ENCODE results near the gene HNMT.

Gene HNMT

GRCh38 chr2:137945229-137945628 is 19.0 kb upstream of the HNMT start:
- no peak for TF ChIP-seq CTCF (IDR thresholded peaks at IDR 0.05; ENCODE audit: low read depth, low read length, missing control alignments)
- H3K4me3 ChIP-seq (ENCODE audit: low read depth, low read length): no peak overlapping the region
- DNase-seq (ENCODE audit: low read depth): no peak

GRCh38 chr2:137946227-137946626 is 18.0 kb upstream of the HNMT start:
- no peak overlapping the region for H3K4me3 ChIP-seq (ENCODE audit: low read depth, low read length)
- TF ChIP-seq CTCF (IDR thresholded peaks at IDR 0.05; ENCODE audit: low read depth, low read length, missing control alignments): no peak
- no peak for DNase-seq (ENCODE audit: low read depth)

- H3K4me3 ChIP-seq (ENCODE audit: low read depth, low read length): no peak overlapping the region
- TF ChIP-seq CTCF (IDR thresholded peaks at IDR 0.05; ENCODE audit: low read depth, low read length, missing control alignments): no peak
- DNase-seq (ENCODE audit: low read depth): no peak
These were observed 17.1 kb upstream of the HNMT start for GRCh38 chr2:137947032-137947727.

GRCh38 chr2:137947728-137948336 is 16.4 kb upstream of the HNMT start:
- no peak overlapping the region for H3K4me3 ChIP-seq (ENCODE audit: low read depth, low read length)
- peak; percentile 8 for DNase-seq (ENCODE audit: low read depth)
- TF ChIP-seq CTCF (IDR thresholded peaks at IDR 0.05; ENCODE audit: low read depth, low read length, missing control alignments): peak; percentile 50

GRCh38 chr2:137948894-137949293 is 15.4 kb upstream of the HNMT start:
- no peak for TF ChIP-seq CTCF (IDR thresholded peaks at IDR 0.05; ENCODE audit: low read depth, low read length, missing control alignments)
- no peak for DNase-seq (ENCODE audit: low read depth)
- H3K4me3 ChIP-seq (ENCODE audit: low read depth, low read length): no peak overlapping the region

- no peak for DNase-seq (ENCODE audit: low read depth)
- TF ChIP-seq CTCF (IDR thresholded peaks at IDR 0.05; ENCODE audit: low read depth, low read length, missing control alignments): no peak
- no peak overlapping the region for H3K4me3 ChIP-seq (ENCODE audit: low read depth, low read length)
These were observed 14.0 kb upstream of the HNMT start for GRCh38 chr2:137950238-137950637.

- TF ChIP-seq CTCF (IDR thresholded peaks at IDR 0.05; ENCODE audit: low read depth, low read length, missing control alignments): no peak
- H3K4me3 ChIP-seq (ENCODE audit: low read depth, low read length): no peak overlapping the region
- DNase-seq (ENCODE audit: low read depth): no peak
These were observed 12.7 kb upstream of the HNMT start for GRCh38 chr2:137951586-137951985.
